PC-9 (cell line): ENCODE results near the gene RSBN1L. TPM values are rescaled to one million over a fixed set of nuclear protein-coding genes. Genes with fewer than 3 reads are reported as not detected.

Experiments
- BruUV-seq: library from RNA; stranded (reverse); fragments of 400-500 nt; replicated peaks from 2 replicates; lab custom pipeline; 2021; lab: Mats Ljungman, UMichigan
- CTCF ChIA-PET: fragments of 300-600 bp; sonication (Branson Sonifier 250); formaldehyde crosslinking; loops from one replicate; lab custom pipeline; 2022; ENCODE audit warnings: antibody characterized with exemption; lab: Charles Lee
- POLR2A ChIA-PET: fragments of 300-600 bp; sonication (Branson Sonifier 250); formaldehyde crosslinking; loops from one replicate; lab custom pipeline; 2022; ENCODE audit warnings: antibody characterized with exemption; ENCODE audit not compliant: unreplicated experiment; lab: Charles Lee
- DNase-seq, 2 experiments: peaks; one replicate each; pipeline versions ENCODE4 v3.0.0 to v3.0.0-alpha.2; 2015 to 2022; ENCODE audit warnings: mixed read lengths in 1 of 2
- H2AFZ ChIP-seq: fragments of 200-600 bp; sonication (generic); 2 replicates; pipeline ENCODE4 v1.8.1; 2017; ENCODE audit warnings: antibody characterized with exemption
- H3F3A ChIP-seq: fragments of 200-600 bp; sonication (generic); 2 replicates; pipeline ENCODE4 v1.8.1; 2017; ENCODE audit warnings: antibody characterized with exemption, mild to moderate bottlenecking, low read depth; ENCODE audit not compliant: insufficient read depth
- H3K27ac ChIP-seq: fragments of 200-600 bp; sonication (generic); 2 replicates; pipeline ENCODE4 v1.6.1; 2016; ENCODE audit warnings: mixed run types
- H3K27me3 ChIP-seq: fragments of 200-600 bp; sonication (generic); 2 replicates; pipeline ENCODE4 v1.6.1; 2016; ENCODE audit warnings: low read depth, mixed run types; ENCODE audit not compliant: insufficient read depth
- H3K36me3 ChIP-seq: fragments of 200-600 bp; sonication (generic); 2 replicates; pipeline ENCODE4 v1.6.1; 2016; ENCODE audit warnings: low read depth, mixed run types
- H3K4me1 ChIP-seq: fragments of 200-600 bp; sonication (generic); replicated peaks from 2 replicates; pipeline ENCODE4 v1.6.1; 2016; ENCODE audit warnings: mixed run types; ENCODE audit not compliant: insufficient read depth
- H3K4me2 ChIP-seq: fragments of 200-600 bp; sonication (generic); 2 replicates; pipeline ENCODE4 v1.6.1; 2017; ENCODE audit warnings: mixed run types
- H3K4me3 ChIP-seq: fragments of 200-600 bp; sonication (generic); 2 replicates; pipeline ENCODE4 v1.6.1; 2016; ENCODE audit warnings: mixed run types
- H3K79me2 ChIP-seq: fragments of 200-600 bp; sonication (generic); 2 replicates; pipeline ENCODE4 v1.6.1; 2017; ENCODE audit warnings: low read depth, mixed run types
- H3K9me2 ChIP-seq: fragments of 200-600 bp; sonication (generic); 2 replicates; pipeline ENCODE4 v1.8.1; 2017; ENCODE audit warnings: mild to moderate bottlenecking; ENCODE audit not compliant: insufficient read depth
- H3K9me3 ChIP-seq: fragments of 200-600 bp; sonication (generic); 2 replicates; pipeline ENCODE4 v1.8.1; 2016; ENCODE audit warnings: low read depth; ENCODE audit not compliant: insufficient read depth
- H4K20me1 ChIP-seq: fragments of 200-600 bp; sonication (generic); 2 replicates; pipeline ENCODE4 v1.8.1; 2017; ENCODE audit not compliant: insufficient read depth
- CTCF ChIP-seq: fragments of 200-600 bp; sonication (generic); conservative IDR thresholded peaks from 2 replicates; pipeline ENCODE4 v1.6.1; 2017; ENCODE audit warnings: mixed run types, antibody characterized with exemption, mild to moderate bottlenecking, moderate library complexity
- EZH2 ChIP-seq: fragments of 200-600 bp; sonication (generic); IDR thresholded peaks from 2 replicates; pipeline ENCODE4 v1.8.0; 2017; ENCODE audit warnings: antibody characterized with exemption, low read depth
- intact Hi-C: fragments of 100-400 bp; cut with micrococcal nuclease; formaldehyde crosslinking; loops from one replicate; pipeline ENCODE4 v1.10.0; 2022; ENCODE audit not compliant: unreplicated experiment
- total RNA-seq: library from RNA; stranded (reverse); gene quantifications from 2 replicates; pipeline ENCODE4 v1.2.3, GENCODE V29; 2021

RSBN1L gene
- total RNA-seq, 1 experiment from 2014 or later: 20.7 TPM

- POLR2A ChIA-PET: no interaction called here
These were observed 33.4 kb upstream of the RSBN1L start for GRCh38 chr7:77662869-77663268.

GRCh38 chr7:77664715-77665114, 31.5 kb upstream of the RSBN1L start:
- BruUV-seq: no TSS peak
- intact Hi-C loops: no loop called here
- no peaks in the 10 kb centered on the region for H3K27me3 ChIP-seq
- no peak overlapping the region for H3K4me3 ChIP-seq
- no peak overlapping the region for H3K4me2 ChIP-seq
- TF ChIP-seq CTCF (no peak), EZH2 (no peak)
- H3K4me1 ChIP-seq: no peaks in the 10 kb centered on the region
- no peak overlapping the region for H3K27ac ChIP-seq
- no peaks in the 10 kb centered on the region for H3F3A ChIP-seq
- H3K36me3 ChIP-seq: peaks cover 4% of the 10 kb centered on the region; the same call in 1 of the 2 replicates
- ChIA-PET POLR2A (no interaction called here), CTCF (no interaction called here)
- no peak overlapping the region for H2AFZ ChIP-seq
- no peaks in the 10 kb centered on the region for H3K79me2 ChIP-seq
- no peaks in the 10 kb centered on the region for H4K20me1 ChIP-seq
- DNase-seq: no peak
- H3K9me3 ChIP-seq: no peaks in the 10 kb centered on the region
- H3K9me2 ChIP-seq: no peaks in the 10 kb centered on the region

More at GRCh38 chr7:77662869-77663268, 33.4 kb upstream of the RSBN1L start:
- Histone ChIP-seq H3F3A (peaks cover 5% of the 10 kb centered on the region; the same call in 1 of the 2 replicates), H3K9me3 (no peaks in the 10 kb centered on the region), H3K4me3 (no peak overlapping the region), H3K36me3 (peaks cover 4% of the 10 kb centered on the region; the same call in 1 of the 2 replicates), H3K27me3 (no peaks in the 10 kb centered on the region), H3K9me2 (no peaks in the 10 kb centered on the region), H3K27ac (no peak overlapping the region), H3K79me2 (no peaks in the 10 kb centered on the region), H3K4me1 (no peaks in the 10 kb centered on the region), H3K4me2 (no peak overlapping the region), H4K20me1 (no peaks in the 10 kb centered on the region), H2AFZ (no peak overlapping the region)
- BruUV-seq: no TSS peak
- CTCF ChIA-PET: no interaction called here
- DNase-seq: no peak
- intact Hi-C loops: no loop called here
- no peak for TF ChIP-seq EZH2
- no peak for TF ChIP-seq CTCF

- no TSS peak for BruUV-seq
- TF ChIP-seq CTCF (no peak), EZH2 (no peak)
- intact Hi-C loops: no loop called here
- Histone ChIP-seq H3K4me1 (no peaks in the 10 kb centered on the region), H3K27ac (no peak overlapping the region), H3K4me2 (no peak overlapping the region), H3K4me3 (no peak overlapping the region), H4K20me1 (no peaks in the 10 kb centered on the region), H3F3A (no peaks in the 10 kb centered on the region), H3K27me3 (no peaks in the 10 kb centered on the region), H3K9me2 (no peaks in the 10 kb centered on the region), H3K36me3 (peaks cover 4% of the 10 kb centered on the region; the same call in 1 of the 2 replicates), H3K79me2 (no peaks in the 10 kb centered on the region), H2AFZ (no peak overlapping the region), H3K9me3 (no peaks in the 10 kb centered on the region)
- ChIA-PET CTCF (no interaction called here), POLR2A (no interaction called here)
- no peak for DNase-seq
These were observed 31.1 kb upstream of the RSBN1L start for GRCh38 chr7:77665161-77665560.
